IMR-90 (cell line): Measurements from ENCODE around the gene PTPRG.

Experiments
- BHLHE40 ChIP-seq: fragments of 150-350 bp; IDR thresholded peaks from 2 replicates; pipeline ENCODE4 v1.6.1; 2016; ENCODE audit warnings: mild to moderate bottlenecking, low read depth, low read length
- CEBPB ChIP-seq: IDR thresholded peaks from 2 replicates; pipeline ENCODE4 v1.6.1; 2012; ENCODE audit warnings: low read depth, low read length, improper control_type of control experiment
- CHD1 ChIP-seq: IDR thresholded peaks from 2 replicates; pipeline ENCODE4 v1.6.1; 2012; ENCODE audit warnings: low read depth, low read length, improper control_type of control experiment
- FOS ChIP-seq: fragments of 150-350 bp; IDR thresholded peaks from 2 replicates; pipeline ENCODE4 v1.6.1; 2016; ENCODE audit warnings: low read depth, low read length
- MAFK ChIP-seq: IDR thresholded peaks from 2 replicates; pipeline ENCODE4 v1.6.1; 2012; ENCODE audit warnings: low read depth, low read length, improper control_type of control experiment
- MXI1 ChIP-seq: IDR thresholded peaks from 2 replicates; pipeline ENCODE4 v1.6.1; 2012; ENCODE audit warnings: low read depth, mild to moderate bottlenecking, low read length, moderate library complexity, borderline replicate concordance
- NFE2L2 ChIP-seq: fragments of 150-350 bp; IDR thresholded peaks from 2 replicates; pipeline ENCODE4 v1.6.1; 2016; ENCODE audit warnings: low read depth, mild to moderate bottlenecking, low read length
- POLR2A ChIP-seq: IDR thresholded peaks from 2 replicates; pipeline ENCODE4 v1.6.1; 2012; ENCODE audit warnings: mild to moderate bottlenecking, low read depth, low read length
- RAD21 ChIP-seq: IDR thresholded peaks from 2 replicates; pipeline ENCODE4 v1.6.1; 2012; ENCODE audit warnings: low read length, improper control_type of control experiment
- RCOR1 ChIP-seq: IDR thresholded peaks from 2 replicates; pipeline ENCODE4 v1.6.1; 2012; ENCODE audit warnings: mild to moderate bottlenecking, low read length, improper control_type of control experiment; ENCODE audit not compliant: insufficient replicate concordance
- RFX5 ChIP-seq: IDR thresholded peaks from 2 replicates; pipeline ENCODE4 v1.8.0; 2012; ENCODE audit warnings: low read depth, mild to moderate bottlenecking, low read length, moderate library complexity
- TF ChIP-seq, protein P1 (sequence below): fragments of 150-350 bp; IDR thresholded peaks from 2 replicates; pipeline ENCODE4 v1.6.1; 2017; ENCODE audit warnings: mild to moderate bottlenecking, antibody characterized with exemption, low read length, low read depth
- TF ChIP-seq, protein P2 (sequence below): conservative IDR thresholded peaks from 2 replicates; pipeline ENCODE4 v1.5.1; 2012; ENCODE audit warnings: mild to moderate bottlenecking, low read depth, low read length, improper control_type of control experiment
- TF ChIP-seq, protein P3 (sequence below): fragments of 150-350 bp; IDR thresholded peaks from 2 replicates; pipeline ENCODE4 v1.6.1; 2016; ENCODE audit warnings: low read depth, mild to moderate bottlenecking, low read length, moderate library complexity, borderline replicate concordance

DNA sequence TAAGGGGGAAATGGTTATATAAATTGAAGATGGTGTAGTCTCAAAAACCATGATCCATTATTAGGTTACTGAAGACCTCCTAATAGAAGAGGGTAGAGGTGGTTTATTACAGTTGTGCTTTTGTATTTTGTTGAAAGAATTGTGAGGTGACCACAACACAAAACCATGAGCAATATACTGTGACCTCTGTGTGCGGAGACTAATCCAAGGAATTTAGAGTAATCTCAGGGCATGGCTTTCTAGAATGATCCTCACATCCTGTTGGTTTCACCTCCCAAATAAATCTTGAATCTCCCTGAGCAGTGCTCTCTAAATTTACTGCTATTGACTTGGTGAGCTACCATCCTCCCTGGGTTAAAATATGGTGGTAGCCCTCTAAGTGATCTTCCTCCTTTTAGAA is 52.3 kb downstream of the PTPRG start:
- TF ChIP-seq RCOR1 (no peak), POLR2A (no peak), MXI1 (no peak), CEBPB (no peak), RAD21 (no peak), RFX5 (no peak), MAFK (no peak), FOS (no peak), BHLHE40 (no peak), CHD1 (no peak), NFE2L2 (no peak)
- TF ChIP-seq, protein P1, sequence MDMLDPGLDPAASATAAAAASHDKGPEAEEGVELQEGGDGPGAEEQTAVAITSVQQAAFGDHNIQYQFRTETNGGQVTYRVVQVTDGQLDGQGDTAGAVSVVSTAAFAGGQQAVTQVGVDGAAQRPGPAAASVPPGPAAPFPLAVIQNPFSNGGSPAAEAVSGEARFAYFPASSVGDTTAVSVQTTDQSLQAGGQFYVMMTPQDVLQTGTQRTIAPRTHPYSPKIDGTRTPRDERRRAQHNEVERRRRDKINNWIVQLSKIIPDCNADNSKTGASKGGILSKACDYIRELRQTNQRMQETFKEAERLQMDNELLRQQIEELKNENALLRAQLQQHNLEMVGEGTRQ, result no peak
- TF ChIP-seq, protein P2, sequence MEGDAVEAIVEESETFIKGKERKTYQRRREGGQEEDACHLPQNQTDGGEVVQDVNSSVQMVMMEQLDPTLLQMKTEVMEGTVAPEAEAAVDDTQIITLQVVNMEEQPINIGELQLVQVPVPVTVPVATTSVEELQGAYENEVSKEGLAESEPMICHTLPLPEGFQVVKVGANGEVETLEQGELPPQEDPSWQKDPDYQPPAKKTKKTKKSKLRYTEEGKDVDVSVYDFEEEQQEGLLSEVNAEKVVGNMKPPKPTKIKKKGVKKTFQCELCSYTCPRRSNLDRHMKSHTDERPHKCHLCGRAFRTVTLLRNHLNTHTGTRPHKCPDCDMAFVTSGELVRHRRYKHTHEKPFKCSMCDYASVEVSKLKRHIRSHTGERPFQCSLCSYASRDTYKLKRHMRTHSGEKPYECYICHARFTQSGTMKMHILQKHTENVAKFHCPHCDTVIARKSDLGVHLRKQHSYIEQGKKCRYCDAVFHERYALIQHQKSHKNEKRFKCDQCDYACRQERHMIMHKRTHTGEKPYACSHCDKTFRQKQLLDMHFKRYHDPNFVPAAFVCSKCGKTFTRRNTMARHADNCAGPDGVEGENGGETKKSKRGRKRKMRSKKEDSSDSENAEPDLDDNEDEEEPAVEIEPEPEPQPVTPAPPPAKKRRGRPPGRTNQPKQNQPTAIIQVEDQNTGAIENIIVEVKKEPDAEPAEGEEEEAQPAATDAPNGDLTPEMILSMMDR, result no peak
- TF ChIP-seq, protein P3, sequence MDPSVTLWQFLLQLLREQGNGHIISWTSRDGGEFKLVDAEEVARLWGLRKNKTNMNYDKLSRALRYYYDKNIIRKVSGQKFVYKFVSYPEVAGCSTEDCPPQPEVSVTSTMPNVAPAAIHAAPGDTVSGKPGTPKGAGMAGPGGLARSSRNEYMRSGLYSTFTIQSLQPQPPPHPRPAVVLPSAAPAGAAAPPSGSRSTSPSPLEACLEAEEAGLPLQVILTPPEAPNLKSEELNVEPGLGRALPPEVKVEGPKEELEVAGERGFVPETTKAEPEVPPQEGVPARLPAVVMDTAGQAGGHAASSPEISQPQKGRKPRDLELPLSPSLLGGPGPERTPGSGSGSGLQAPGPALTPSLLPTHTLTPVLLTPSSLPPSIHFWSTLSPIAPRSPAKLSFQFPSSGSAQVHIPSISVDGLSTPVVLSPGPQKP, result no peak
